DND-41 (cell line): Measurements from ENCODE around the gene OR2T11.
A peak's percentile ranks its signal among the peaks of the same experiment; 100 is the strongest.

ENCODE experiments used
- ATAC-seq: fragments of 200-7000 bp; cut with Tn5 transposase; 3 replicates; pipeline ENCODE4 v1.9.1; 2021; ENCODE audit warnings: low read depth; ENCODE audit not compliant: insufficient read depth
- DNase-seq: peaks from one replicate; pipeline ENCODE4 v3.0.0-alpha.2; 2020
- H2AFZ ChIP-seq: 2 replicates; pipeline ENCODE4 v1.6.0; 2012; ENCODE audit warnings: low read depth, low read length
- H3K27ac ChIP-seq: 2 replicates; pipeline ENCODE4 v1.5.1; 2012; ENCODE audit warnings: low read length, inconsistent platforms
- H3K27me3 ChIP-seq: fragments of 200-600 bp; sonication (generic); 2 replicates; pipeline ENCODE4 v1.6.0; 2012; ENCODE audit warnings: low read length, mild to moderate bottlenecking, inconsistent platforms; ENCODE audit not compliant: insufficient read depth, poor library complexity
- H3K36me3 ChIP-seq: 2 replicates; pipeline ENCODE4 v1.5.1; 2012; ENCODE audit warnings: low read length, inconsistent platforms; ENCODE audit not compliant: insufficient read depth
- H3K4me1 ChIP-seq: 2 replicates; pipeline ENCODE4 v1.5.1; 2012; ENCODE audit warnings: mild to moderate bottlenecking, low read length; ENCODE audit not compliant: insufficient read depth
- H3K4me2 ChIP-seq: 2 replicates; pipeline ENCODE4 v1.6.0; 2012; ENCODE audit warnings: mild to moderate bottlenecking, moderate library complexity, low read length, inconsistent platforms; ENCODE audit not compliant: insufficient read depth
- H3K4me3 ChIP-seq, 2 experiments: fragments of 200-600 bp in 1 of 2; shearing (Covaris generic) in 1 of 2; 2 replicates each; pipeline ENCODE4 v1.5.1; 2012 to 2016; ENCODE audit warnings: inconsistent platforms in 2 of 2, low read length in 2 of 2, mild to moderate bottlenecking in 2 of 2, low read depth in 1 of 2, moderate library complexity in 1 of 2
- H3K79me2 ChIP-seq: 2 replicates; pipeline ENCODE4 v1.6.0; 2012; ENCODE audit warnings: low read length, inconsistent platforms; ENCODE audit not compliant: insufficient read depth
- H3K9ac ChIP-seq: 2 replicates; pipeline ENCODE4 v1.6.0; 2012; ENCODE audit warnings: low read depth, mild to moderate bottlenecking, inconsistent platforms, low read length, moderate library complexity
- H3K9me3 ChIP-seq: 2 replicates; pipeline ENCODE4 v1.5.1; 2012; ENCODE audit warnings: low read length, moderate library complexity, mild to moderate bottlenecking, inconsistent platforms; ENCODE audit not compliant: insufficient read depth, severe bottlenecking
- H4K20me1 ChIP-seq: 2 replicates; pipeline ENCODE4 v1.6.0; 2012; ENCODE audit warnings: low read length; ENCODE audit not compliant: insufficient read depth
- EZH2 ChIP-seq: IDR thresholded peaks from 3 replicates; pipeline ENCODE4 v1.6.1; 2012; ENCODE audit warnings: borderline replicate concordance, low read depth, mild to moderate bottlenecking, moderate library complexity, low read length, inconsistent platforms; ENCODE audit not compliant: severe bottlenecking
- TF ChIP-seq, protein P1 (sequence below): IDR thresholded peaks from 2 replicates; pipeline ENCODE4 v1.5.1; 2012; ENCODE audit warnings: borderline replicate concordance, low read length, moderate library complexity, mild to moderate bottlenecking; ENCODE audit not compliant: poor library complexity, severe bottlenecking; ENCODE audit errors: extremely low read depth

The OR2T11 gene

DNA sequence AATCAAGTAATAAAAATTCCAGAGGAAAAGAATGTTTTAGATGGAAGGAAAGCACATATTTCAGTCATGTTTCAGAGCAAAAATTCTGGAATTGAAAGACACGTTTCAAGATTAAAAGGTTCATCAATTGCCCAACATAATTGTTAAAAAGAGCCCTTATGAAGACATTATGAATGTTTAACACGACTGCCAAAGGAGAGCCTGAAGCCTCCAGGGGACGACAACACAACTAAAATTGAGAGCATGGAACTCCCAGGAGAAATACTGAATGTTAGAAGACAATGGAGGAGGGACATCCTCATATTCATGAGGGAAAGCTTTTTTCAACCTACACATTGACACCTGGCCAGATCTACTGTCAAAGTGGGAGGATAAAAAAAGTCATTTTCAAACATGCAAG lies 16.0 kb downstream of the OR2T11 start:
- ATAC-seq (peak; percentile 65; the same call in 2 of the 3 replicates), DNase-seq (peak; percentile 51)
- Histone ChIP-seq H3K9me3 (no peaks in the 10 kb centered on the region), H3K27me3 (no peaks in the 10 kb centered on the region), H3K9ac (no peak overlapping the region), H3K4me1 (no peaks in the 10 kb centered on the region), H2AFZ (no peak overlapping the region), H3K79me2 (no peaks in the 10 kb centered on the region), H3K4me2 (no peak overlapping the region), H4K20me1 (no peaks in the 10 kb centered on the region), H3K4me3 (no peak overlapping the region), H3K36me3 (no peaks in the 10 kb centered on the region), H3K27ac (no peak overlapping the region)
- no peak for TF ChIP-seq EZH2
- TF ChIP-seq, protein P1, sequence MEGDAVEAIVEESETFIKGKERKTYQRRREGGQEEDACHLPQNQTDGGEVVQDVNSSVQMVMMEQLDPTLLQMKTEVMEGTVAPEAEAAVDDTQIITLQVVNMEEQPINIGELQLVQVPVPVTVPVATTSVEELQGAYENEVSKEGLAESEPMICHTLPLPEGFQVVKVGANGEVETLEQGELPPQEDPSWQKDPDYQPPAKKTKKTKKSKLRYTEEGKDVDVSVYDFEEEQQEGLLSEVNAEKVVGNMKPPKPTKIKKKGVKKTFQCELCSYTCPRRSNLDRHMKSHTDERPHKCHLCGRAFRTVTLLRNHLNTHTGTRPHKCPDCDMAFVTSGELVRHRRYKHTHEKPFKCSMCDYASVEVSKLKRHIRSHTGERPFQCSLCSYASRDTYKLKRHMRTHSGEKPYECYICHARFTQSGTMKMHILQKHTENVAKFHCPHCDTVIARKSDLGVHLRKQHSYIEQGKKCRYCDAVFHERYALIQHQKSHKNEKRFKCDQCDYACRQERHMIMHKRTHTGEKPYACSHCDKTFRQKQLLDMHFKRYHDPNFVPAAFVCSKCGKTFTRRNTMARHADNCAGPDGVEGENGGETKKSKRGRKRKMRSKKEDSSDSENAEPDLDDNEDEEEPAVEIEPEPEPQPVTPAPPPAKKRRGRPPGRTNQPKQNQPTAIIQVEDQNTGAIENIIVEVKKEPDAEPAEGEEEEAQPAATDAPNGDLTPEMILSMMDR: peak; percentile 68

DNA sequence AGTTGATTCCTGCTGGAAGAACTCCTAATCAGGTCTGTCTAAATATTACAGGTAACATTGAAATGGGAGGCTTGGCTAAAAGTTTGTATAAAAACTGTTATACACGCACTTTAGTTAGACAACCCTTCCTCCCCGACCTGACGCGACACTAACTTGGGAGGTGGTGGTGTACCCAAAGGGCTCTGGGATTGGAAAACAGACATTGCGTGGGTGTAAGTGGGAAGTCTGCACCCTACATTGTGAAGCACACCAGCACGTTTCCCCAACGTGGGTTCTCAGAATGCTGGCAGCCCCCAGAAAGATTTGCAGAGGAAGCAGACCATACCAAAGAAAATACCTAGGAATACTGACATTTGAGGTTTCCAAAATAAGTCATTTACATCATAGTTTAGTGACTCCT lies 16.8 kb downstream of the OR2T11 start:
- H3K9ac ChIP-seq: no peak overlapping the region
- no peaks in the 10 kb centered on the region for H3K27me3 ChIP-seq
- H2AFZ ChIP-seq: no peak overlapping the region
- no peak overlapping the region for H3K27ac ChIP-seq
- no peak for TF ChIP-seq EZH2
- TF ChIP-seq, protein P1: no peak
- H3K4me1 ChIP-seq: no peaks in the 10 kb centered on the region
- no peaks in the 10 kb centered on the region for H4K20me1 ChIP-seq
- no peaks in the 10 kb centered on the region for H3K79me2 ChIP-seq
- H3K9me3 ChIP-seq: no peaks in the 10 kb centered on the region
- H3K4me3 ChIP-seq: no peak overlapping the region
- no peaks in the 10 kb centered on the region for H3K36me3 ChIP-seq
- ATAC-seq: no peak
- no peak overlapping the region for H3K4me2 ChIP-seq
- DNase-seq: no peak

DNA sequence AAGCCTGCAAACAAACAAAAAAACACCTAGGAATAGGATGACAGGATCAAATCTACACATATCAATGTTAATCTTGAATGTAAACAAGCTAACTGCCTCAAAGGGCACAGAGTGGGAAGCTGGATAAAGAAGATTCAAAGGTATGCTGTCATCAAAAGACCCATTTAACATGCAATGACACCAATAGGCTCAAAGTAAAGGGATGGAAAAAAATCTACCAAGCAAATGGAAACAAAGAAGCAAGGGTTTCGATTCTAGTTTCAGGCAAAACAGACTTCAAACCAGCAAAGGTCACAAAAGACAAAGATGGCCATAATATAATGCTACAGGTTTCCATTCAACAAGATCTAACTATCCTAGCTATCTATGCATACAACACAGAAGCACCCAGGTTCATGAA lies 21.1 kb downstream of the OR2T11 start:
- Histone ChIP-seq H3K4me3 (no peak overlapping the region), H4K20me1 (no peaks in the 10 kb centered on the region), H3K36me3 (no peaks in the 10 kb centered on the region), H3K27me3 (no peaks in the 10 kb centered on the region), H3K79me2 (no peaks in the 10 kb centered on the region), H3K27ac (no peak overlapping the region), H3K4me2 (no peak overlapping the region), H3K9me3 (no peaks in the 10 kb centered on the region), H3K4me1 (no peaks in the 10 kb centered on the region), H2AFZ (no peak overlapping the region), H3K9ac (no peak overlapping the region)
- TF ChIP-seq EZH2: no peak
- TF ChIP-seq, protein P1: no peak
- ATAC-seq: no peak
- no peak for DNase-seq

DNA sequence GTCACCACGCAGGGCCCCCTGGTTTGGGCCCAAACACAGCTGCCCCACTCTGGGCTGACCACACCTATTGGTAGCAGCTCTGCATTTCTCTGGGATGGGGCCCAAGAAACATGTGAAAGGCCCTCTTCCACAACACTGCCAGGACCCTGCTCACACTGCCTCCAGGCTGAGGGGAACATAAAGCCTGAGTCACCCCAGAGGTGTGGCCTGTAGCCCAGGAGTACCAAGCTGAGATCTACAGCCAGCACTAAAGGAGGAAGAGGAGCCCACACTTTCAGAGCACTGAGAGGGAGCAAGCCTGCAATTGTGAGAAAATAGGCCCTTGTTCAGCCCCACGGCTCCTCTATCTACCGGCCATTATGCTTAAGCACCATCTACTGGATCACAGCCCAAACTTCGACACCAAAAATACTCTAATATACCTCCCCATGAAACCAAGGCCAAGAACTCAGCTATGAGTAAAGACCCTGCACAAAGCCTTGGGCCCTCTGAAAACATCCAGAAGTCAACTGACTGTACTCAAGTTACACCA lies 22.9 kb downstream of the OR2T11 start:
- H3K4me2 ChIP-seq: no peak overlapping the region
- H3K27me3 ChIP-seq: no peaks in the 10 kb centered on the region
- no peaks in the 10 kb centered on the region for H3K9me3 ChIP-seq
- H2AFZ ChIP-seq: no peak overlapping the region
- H3K4me3 ChIP-seq: no peak overlapping the region
- H3K79me2 ChIP-seq: no peaks in the 10 kb centered on the region
- no peak for DNase-seq
- TF ChIP-seq, protein P1: no peak
- no peak for TF ChIP-seq EZH2
- no peaks in the 10 kb centered on the region for H3K36me3 ChIP-seq
- no peak for ATAC-seq
- H4K20me1 ChIP-seq: no peaks in the 10 kb centered on the region
- H3K27ac ChIP-seq: no peak overlapping the region
- H3K4me1 ChIP-seq: no peaks in the 10 kb centered on the region
- H3K9ac ChIP-seq: no peak overlapping the region
